Muscle of leg (tissue), 11 donors: ENCODE measurements around the gene MST1. TPM values are rescaled to one million over a fixed set of nuclear protein-coding genes. Genes with fewer than 3 reads are reported as not detected.

ENCODE experiments used
- DNase-seq: peaks from one replicate; pipeline ENCODE4 v3.0.0; 2013
- H3K27ac ChIP-seq: one replicate; pipeline ENCODE4 v1.5.1; 2013; ENCODE audit warnings: mild to moderate bottlenecking, low read length, control low read depth
- H3K27me3 ChIP-seq: one replicate; pipeline ENCODE4 v1.6.1; 2013; ENCODE audit warnings: low read length; ENCODE audit not compliant: control insufficient read depth, insufficient read depth
- H3K36me3 ChIP-seq: one replicate; pipeline ENCODE4 v1.6.1; 2013; ENCODE audit warnings: low read length; ENCODE audit not compliant: control insufficient read depth, insufficient read depth
- H3K4me1 ChIP-seq: one replicate; pipeline ENCODE4 v1.6.1; 2013; ENCODE audit warnings: low read length; ENCODE audit not compliant: control insufficient read depth, insufficient read depth
- H3K4me3 ChIP-seq: one replicate; pipeline ENCODE4 v1.5.1; 2013; ENCODE audit warnings: low read length, control low read depth
- H3K9me3 ChIP-seq: replicated peaks from 2 replicates; pipeline ENCODE4 v1.6.1; 2013; ENCODE audit warnings: low read depth, low read length; ENCODE audit not compliant: control insufficient read depth
- WGBS: methylation state at CpG from one replicate; pipeline ENCODE4 v1.1.5; 2013; ENCODE audit warnings: missing lambda C conversion rate; ENCODE audit not compliant: insufficient coverage; 5-methylcytosine and 5-hydroxymethylcytosine counted together
- polyA plus RNA-seq, 8 donors: library from polyadenylated mRNA; unstranded; fragments of 120-200 nt; gene quantifications; one replicate each; pipeline versions ENCODE4 v1.2.1 to v1.2.3, GENCODE V29; 2013; ENCODE audit warnings: inconsistent platforms in 1 of 8, low replicate concordance in 1 of 8; ENCODE audit not compliant: insufficient read length in 8 of 8, insufficient read depth in 1 of 8
- total RNA-seq: library from RNA; stranded (reverse); fragments of 120-200 nt; gene quantifications from one replicate; pipeline ENCODE4 v1.2.4, GENCODE V29; 2013

The MST1 gene
- total and polyA plus RNA-seq, 9 donors = 7.0 to 30.3 (median 9.8) TPM

GRCh38 chr3:49717959-49718857, 28.9 kb upstream of the MST1 start:
- Histone ChIP-seq H3K4me1 (peaks cover 43% of the 10 kb centered on the region), H3K27ac (peak overlapping the region; percentile 29), H3K27me3 (peaks cover 6% of the 10 kb centered on the region), H3K4me3 (peak overlapping the region; percentile 62), H3K36me3 (peaks cover 48% of the 10 kb centered on the region), H3K9me3 (no peaks in the 10 kb centered on the region)
- WGBS = 51% methylated on average over 75 of the region's 75 CpGs
- DNase-seq = peak; percentile 53

- Histone ChIP-seq H3K27me3 (peaks cover 6% of the 10 kb centered on the region), H3K36me3 (peaks cover 50% of the 10 kb centered on the region), H3K9me3 (no peaks in the 10 kb centered on the region), H3K27ac (peak overlapping the region; percentile 29), H3K4me3 (no peak overlapping the region), H3K4me1 (peaks cover 34% of the 10 kb centered on the region)
- 73% methylated on average over 4 of the region's 14 CpGs for WGBS
- no peak for DNase-seq
Measured at GRCh38 chr3:49717211-49717958, 28.1 kb upstream of the MST1 start.

GRCh38 chr3:49716691-49717210, 27.5 kb upstream of the MST1 start:
- H3K27me3 ChIP-seq = peaks cover 6% of the 10 kb centered on the region
- WGBS = 82% methylated on average over 15 of the region's 16 CpGs
- no peaks in the 10 kb centered on the region for H3K9me3 ChIP-seq
- DNase-seq = no peak
- no peak overlapping the region for H3K27ac ChIP-seq
- peaks cover 33% of the 10 kb centered on the region for H3K4me1 ChIP-seq
- H3K36me3 ChIP-seq = peaks cover 44% of the 10 kb centered on the region
- H3K4me3 ChIP-seq = no peak overlapping the region

- no peak overlapping the region for H3K4me3 ChIP-seq
- peaks cover 38% of the 10 kb centered on the region for H3K36me3 ChIP-seq
- H3K4me1 ChIP-seq = peaks cover 33% of the 10 kb centered on the region
- H3K9me3 ChIP-seq = no peaks in the 10 kb centered on the region
- no peak for DNase-seq
- H3K27me3 ChIP-seq = peaks cover 6% of the 10 kb centered on the region
- WGBS = 96% methylated on average over 5 of the region's 7 CpGs
- H3K27ac ChIP-seq = no peak overlapping the region
Measured at GRCh38 chr3:49716169-49716568, 26.9 kb upstream of the MST1 start.

- no peaks in the 10 kb centered on the region for H3K9me3 ChIP-seq
- 89% methylated on average over 13 of the region's 13 CpGs for WGBS
- peaks cover 33% of the 10 kb centered on the region for H3K4me1 ChIP-seq
- no peak overlapping the region for H3K4me3 ChIP-seq
- H3K27ac ChIP-seq = no peak overlapping the region
- DNase-seq = no peak
- H3K27me3 ChIP-seq = peaks cover 6% of the 10 kb centered on the region
- H3K36me3 ChIP-seq = peaks cover 33% of the 10 kb centered on the region
Measured at GRCh38 chr3:49715611-49716121, 26.4 kb upstream of the MST1 start.

- DNase-seq = no peak
- WGBS = 91% methylated on average over 13 of the region's 13 CpGs
- H3K9me3 ChIP-seq = no peaks in the 10 kb centered on the region
- H3K36me3 ChIP-seq = peaks cover 29% of the 10 kb centered on the region
- peaks cover 31% of the 10 kb centered on the region for H3K4me1 ChIP-seq
- H3K27ac ChIP-seq = no peak overlapping the region
- H3K27me3 ChIP-seq = peaks cover 6% of the 10 kb centered on the region
- H3K4me3 ChIP-seq = no peak overlapping the region
Measured at GRCh38 chr3:49714728-49715550, 25.7 kb upstream of the MST1 start.

- H3K4me1 ChIP-seq = peaks cover 19% of the 10 kb centered on the region
- peaks cover 29% of the 10 kb centered on the region for H3K36me3 ChIP-seq
- no peak overlapping the region for H3K4me3 ChIP-seq
- DNase-seq = no peak
- no peaks in the 10 kb centered on the region for H3K9me3 ChIP-seq
- H3K27me3 ChIP-seq = peaks cover 4% of the 10 kb centered on the region
- WGBS = 88% methylated on average over 15 of the region's 25 CpGs
- no peak overlapping the region for H3K27ac ChIP-seq
Measured at GRCh38 chr3:49713336-49714105, 24.2 kb upstream of the MST1 start.

- no peak for DNase-seq
- H3K9me3 ChIP-seq = no peaks in the 10 kb centered on the region
- peaks cover 29% of the 10 kb centered on the region for H3K36me3 ChIP-seq
- no peaks in the 10 kb centered on the region for H3K27me3 ChIP-seq
- no peak overlapping the region for H3K4me3 ChIP-seq
- no peak overlapping the region for H3K27ac ChIP-seq
- H3K4me1 ChIP-seq = peaks cover 11% of the 10 kb centered on the region
- 70% methylated on average over 7 of the region's 7 CpGs for WGBS
Measured at GRCh38 chr3:49712631-49713317, 23.5 kb upstream of the MST1 start.

GRCh38 chr3:49712166-49712565, 22.9 kb upstream of the MST1 start:
- DNase-seq = no peak
- Histone ChIP-seq H3K36me3 (peaks cover 31% of the 10 kb centered on the region), H3K4me1 (peaks cover 5% of the 10 kb centered on the region), H3K27me3 (no peaks in the 10 kb centered on the region), H3K9me3 (no peaks in the 10 kb centered on the region), H3K27ac (no peak overlapping the region), H3K4me3 (no peak overlapping the region)
- 90% methylated on average over 11 of the region's 11 CpGs for WGBS
